Suprapubic skin (tissue), 4 donors: ENCODE results near the gene MUC20. TPM values are rescaled to one million over a fixed set of nuclear protein-coding genes. Genes with fewer than 3 reads are reported as not detected.
A peak's percentile ranks its signal among the peaks of the same experiment; 100 is the strongest.
"Not testable (repeated sequence)": the region's sequence is repeated elsewhere in the genome, so short reads cannot be mapped to it uniquely, and the experiment has no call there.

Source experiments
- DNase-seq, 2 donors: peaks; one replicate each; pipeline ENCODE4 v3.0.0-alpha.2; 2019; ENCODE audit warnings: low spot score in 2 of 2
- H3K27ac ChIP-seq: fragments of 200-600 bp; sonication (generic); one replicate; pipeline ENCODE4 v1.5.1; 2019
- H3K27me3 ChIP-seq: fragments of 200-600 bp; sonication (generic); one replicate; pipeline ENCODE4 v1.5.1; 2019
- H3K36me3 ChIP-seq: fragments of 200-600 bp; sonication (generic); one replicate; pipeline ENCODE4 v1.5.1; 2019
- H3K4me1 ChIP-seq: fragments of 200-600 bp; sonication (generic); one replicate; pipeline ENCODE4 v1.5.1; 2019
- H3K4me3 ChIP-seq: fragments of 200-600 bp; sonication (generic); one replicate; pipeline ENCODE4 v1.5.1; 2019; ENCODE audit warnings: mild to moderate bottlenecking
- H3K9me3 ChIP-seq: fragments of 200-600 bp; sonication (generic); one replicate; pipeline ENCODE4 v1.5.1; 2019
- CTCF ChIP-seq, 2 donors: fragments of 200-600 bp in 1 of 2; fragments of 450-650 bp in 1 of 2; sonication (generic) in 1 of 2; IDR thresholded peaks; one replicate each; pipeline ENCODE4 v1.5.1; 2016 to 2019; ENCODE audit warnings: antibody characterized with exemption in 2 of 2, mild to moderate bottlenecking in 1 of 2, moderate library complexity in 1 of 2
- EP300 ChIP-seq: sonication (generic); formaldehyde crosslinking; IDR thresholded peaks from one replicate; pipeline ENCODE4 v1.6.1; 2017; ENCODE audit warnings: antibody characterized with exemption
- POLR2A ChIP-seq, 2 donors: fragments of 450-650 bp; IDR thresholded peaks; one replicate each; pipeline ENCODE4 v1.6.1; 2017; ENCODE audit warnings: antibody characterized with exemption in 2 of 2, mild to moderate bottlenecking in 2 of 2, moderate library complexity in 2 of 2
- POLR2AphosphoS5 ChIP-seq, 3 donors: sonication (generic); formaldehyde crosslinking; IDR thresholded peaks; one replicate each; pipeline ENCODE4 v1.6.1; 2017; ENCODE audit warnings: antibody characterized with exemption in 3 of 3
- WGBS: methylation state at CpG from one replicate; pipeline ENCODE4 v1.1.5; 2018; 5-methylcytosine and 5-hydroxymethylcytosine counted together
- total RNA-seq, 4 donors: library from RNA; depleted of rRNA; stranded (reverse); fragments of >200 nt; gene quantifications; one replicate each; pipeline ENCODE4 v1.1.0, GENCODE V29; 2016

The MUC20 gene
- total RNA-seq, 4 donors from 2014 or later: 0.26 to 53.4 (median 2.8) TPM

- H3K36me3 ChIP-seq: no peaks in the 10 kb centered on the region
- H3K27ac ChIP-seq: no peak overlapping the region
- H3K4me3 ChIP-seq: no peak overlapping the region
- H3K27me3 ChIP-seq: no peaks in the 10 kb centered on the region
- DNase-seq: no peak
- H3K9me3 ChIP-seq: no peaks in the 10 kb centered on the region
- 90% methylated on average over 11 of the region's 11 CpGs for WGBS
- TF ChIP-seq POLR2AphosphoS5 (IDR thresholded peaks at IDR 0.05) (no peak), CTCF (IDR thresholded peaks at IDR 0.05) (no peak), POLR2A (IDR thresholded peaks at IDR 0.05) (no peak), EP300 (no peak)
- peaks cover 8% of the 10 kb centered on the region for H3K4me1 ChIP-seq
Measured at GRCh38 chr3:195731356-195731905, 10.7 kb downstream of the MUC20 start.

GRCh38 chr3:195732940-195733339 lies 12.2 kb downstream of the MUC20 start:
- Histone ChIP-seq H3K27me3 (no peaks in the 10 kb centered on the region), H3K36me3 (no peaks in the 10 kb centered on the region), H3K4me1 (no peaks in the 10 kb centered on the region), H3K4me3 (no peak overlapping the region), H3K9me3 (no peaks in the 10 kb centered on the region), H3K27ac (no peak overlapping the region)
- WGBS: 83% methylated on average over 12 of the region's 12 CpGs
- no peak for DNase-seq
- TF ChIP-seq EP300 (no peak), POLR2A (IDR thresholded peaks at IDR 0.05) (no peak), POLR2AphosphoS5 (IDR thresholded peaks at IDR 0.05) (no peak), CTCF (IDR thresholded peaks at IDR 0.05) (no peak)

- H3K36me3 ChIP-seq: no peaks in the 10 kb centered on the region
- H3K4me1 ChIP-seq: no peaks in the 10 kb centered on the region
- WGBS: 78% methylated on average over 16 of the region's 16 CpGs
- H3K9me3 ChIP-seq: no peaks in the 10 kb centered on the region
- no peak overlapping the region for H3K27ac ChIP-seq
- no peak for DNase-seq
- peaks cover 7% of the 10 kb centered on the region for H3K27me3 ChIP-seq
- no peak for TF ChIP-seq POLR2AphosphoS5 (IDR thresholded peaks at IDR 0.05)
- no peak for TF ChIP-seq CTCF (IDR thresholded peaks at IDR 0.05)
- TF ChIP-seq EP300: no peak
- no peak for TF ChIP-seq POLR2A (IDR thresholded peaks at IDR 0.05)
- H3K4me3 ChIP-seq: no peak overlapping the region
Measured at GRCh38 chr3:195735036-195735695, 14.4 kb downstream of the MUC20 start.

GRCh38 chr3:195736866-195737490 lies 16.2 kb downstream of the MUC20 start:
- H3K4me1 ChIP-seq: no peaks in the 10 kb centered on the region
- WGBS: 93% methylated on average over 12 of the region's 12 CpGs
- no peak for TF ChIP-seq CTCF (IDR thresholded peaks at IDR 0.05)
- TF ChIP-seq POLR2A (IDR thresholded peaks at IDR 0.05): no peak
- TF ChIP-seq EP300: no peak
- no peak for TF ChIP-seq POLR2AphosphoS5 (IDR thresholded peaks at IDR 0.05)
- H3K27ac ChIP-seq: no peak overlapping the region
- no peaks in the 10 kb centered on the region for H3K9me3 ChIP-seq
- peak in 1 of 2 donors; percentile 31 for DNase-seq
- H3K36me3 ChIP-seq: no peaks in the 10 kb centered on the region
- peaks cover 16% of the 10 kb centered on the region for H3K27me3 ChIP-seq
- H3K4me3 ChIP-seq: no peak overlapping the region

GRCh38 chr3:195737782-195738181 lies 17.0 kb downstream of the MUC20 start:
- peak in 1 of 2 donors; percentile 5 for DNase-seq
- WGBS: 78% methylated on average over 6 of the region's 6 CpGs
- H3K4me3 ChIP-seq, H3K9me3 ChIP-seq, H3K36me3 ChIP-seq, H3K4me1 ChIP-seq, H3K27ac ChIP-seq: not testable (repeated sequence)
- peaks cover 16% of the 10 kb centered on the region for H3K27me3 ChIP-seq
